PC-9 (cell line): ENCODE results near the gene PRKCH. TPM values are rescaled to one million over a fixed set of nuclear protein-coding genes. Genes with fewer than 3 reads are reported as not detected.
A peak's percentile ranks its signal among the peaks of the same experiment; 100 is the strongest.

Experiments used
- BruUV-seq: library from RNA; stranded (reverse); fragments of 400-500 nt; replicated peaks from 2 replicates; lab custom pipeline; 2021; lab: Mats Ljungman, UMichigan
- CTCF ChIA-PET: fragments of 300-600 bp; sonication (Branson Sonifier 250); formaldehyde crosslinking; loops from one replicate; lab custom pipeline; 2022; ENCODE audit warnings: antibody characterized with exemption; lab: Charles Lee
- POLR2A ChIA-PET: fragments of 300-600 bp; sonication (Branson Sonifier 250); formaldehyde crosslinking; loops from one replicate; lab custom pipeline; 2022; ENCODE audit warnings: antibody characterized with exemption; ENCODE audit not compliant: unreplicated experiment; lab: Charles Lee
- DNase-seq, 2 experiments: peaks; one replicate each; pipeline versions ENCODE4 v3.0.0 to v3.0.0-alpha.2; 2015 to 2022; ENCODE audit warnings: mixed read lengths in 1 of 2
- H2AFZ ChIP-seq: fragments of 200-600 bp; sonication (generic); 2 replicates; pipeline ENCODE4 v1.8.1; 2017; ENCODE audit warnings: antibody characterized with exemption
- H3F3A ChIP-seq: fragments of 200-600 bp; sonication (generic); 2 replicates; pipeline ENCODE4 v1.8.1; 2017; ENCODE audit warnings: antibody characterized with exemption, mild to moderate bottlenecking, low read depth; ENCODE audit not compliant: insufficient read depth
- H3K27ac ChIP-seq: fragments of 200-600 bp; sonication (generic); 2 replicates; pipeline ENCODE4 v1.6.1; 2016; ENCODE audit warnings: mixed run types
- H3K27me3 ChIP-seq: fragments of 200-600 bp; sonication (generic); 2 replicates; pipeline ENCODE4 v1.6.1; 2016; ENCODE audit warnings: low read depth, mixed run types; ENCODE audit not compliant: insufficient read depth
- H3K36me3 ChIP-seq: fragments of 200-600 bp; sonication (generic); 2 replicates; pipeline ENCODE4 v1.6.1; 2016; ENCODE audit warnings: low read depth, mixed run types
- H3K4me1 ChIP-seq: fragments of 200-600 bp; sonication (generic); replicated peaks from 2 replicates; pipeline ENCODE4 v1.6.1; 2016; ENCODE audit warnings: mixed run types; ENCODE audit not compliant: insufficient read depth
- H3K4me2 ChIP-seq: fragments of 200-600 bp; sonication (generic); 2 replicates; pipeline ENCODE4 v1.6.1; 2017; ENCODE audit warnings: mixed run types
- H3K4me3 ChIP-seq: fragments of 200-600 bp; sonication (generic); 2 replicates; pipeline ENCODE4 v1.6.1; 2016; ENCODE audit warnings: mixed run types
- H3K79me2 ChIP-seq: fragments of 200-600 bp; sonication (generic); 2 replicates; pipeline ENCODE4 v1.6.1; 2017; ENCODE audit warnings: low read depth, mixed run types
- H3K9me2 ChIP-seq: fragments of 200-600 bp; sonication (generic); 2 replicates; pipeline ENCODE4 v1.8.1; 2017; ENCODE audit warnings: mild to moderate bottlenecking; ENCODE audit not compliant: insufficient read depth
- H3K9me3 ChIP-seq: fragments of 200-600 bp; sonication (generic); 2 replicates; pipeline ENCODE4 v1.8.1; 2016; ENCODE audit warnings: low read depth; ENCODE audit not compliant: insufficient read depth
- H4K20me1 ChIP-seq: fragments of 200-600 bp; sonication (generic); 2 replicates; pipeline ENCODE4 v1.8.1; 2017; ENCODE audit not compliant: insufficient read depth
- EZH2 ChIP-seq: fragments of 200-600 bp; sonication (generic); IDR thresholded peaks from 2 replicates; pipeline ENCODE4 v1.8.0; 2017; ENCODE audit warnings: antibody characterized with exemption, low read depth
- intact Hi-C: fragments of 100-400 bp; cut with micrococcal nuclease; formaldehyde crosslinking; loops from one replicate; pipeline ENCODE4 v1.10.0; 2022; ENCODE audit not compliant: unreplicated experiment
- total RNA-seq: library from RNA; stranded (reverse); gene quantifications from 2 replicates; pipeline ENCODE4 v1.2.3, GENCODE V29; 2021
- TF ChIP-seq, protein P1 (sequence below): fragments of 200-600 bp; sonication (generic); conservative IDR thresholded peaks from 2 replicates; pipeline ENCODE4 v1.6.1; 2017; ENCODE audit warnings: mixed run types, antibody characterized with exemption, mild to moderate bottlenecking, moderate library complexity

The PRKCH gene
- total RNA-seq, 1 experiment from 2014 or later = 32.4 TPM

DNA sequence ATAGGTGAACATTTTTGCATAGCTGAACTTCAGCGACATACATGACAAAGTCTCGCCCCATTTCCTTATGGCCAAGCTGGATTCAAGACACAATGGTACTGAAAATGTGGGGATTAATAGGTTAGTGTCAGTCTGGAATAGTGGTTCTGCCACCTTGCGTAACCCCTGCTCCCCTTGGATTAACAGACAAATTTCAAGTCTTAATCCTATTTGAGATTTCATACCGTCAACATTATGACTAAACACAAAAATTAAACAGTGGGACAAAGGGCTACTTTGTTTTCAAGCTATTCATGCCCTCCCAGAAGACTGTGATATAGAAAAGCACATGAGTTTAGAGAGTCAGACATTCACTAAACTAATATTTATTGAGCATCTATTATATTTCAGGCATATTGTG is 235.1 kb downstream of the PRKCH start:
- peaks cover 4% of the 10 kb centered on the region; the same call in 1 of the 2 replicates for H3K9me3 ChIP-seq
- no peaks in the 10 kb centered on the region for H4K20me1 ChIP-seq
- H3K4me2 ChIP-seq = 0 out of 2 replicates have a peak overlapping the region, but pooled peaks have one; percentile 66
- ChIA-PET CTCF (no interaction called here), POLR2A (interaction anchor here (0.6 kb wide), 1 partner anchor 10 kb away, joined by 3 read pairs; no protein-coding TSS in a partner anchor)
- intact Hi-C loops = no loop called here
- DNase-seq = no peak
- peaks cover 79% of the 10 kb centered on the region for H3K4me1 ChIP-seq
- H3F3A ChIP-seq = peaks cover 73% of the 10 kb centered on the region
- no peaks in the 10 kb centered on the region for H3K27me3 ChIP-seq
- no TSS peak for BruUV-seq
- no peak overlapping the region for H3K4me3 ChIP-seq
- peak overlapping the region; percentile 97 for H3K27ac ChIP-seq
- H2AFZ ChIP-seq = no peak overlapping the region
- H3K79me2 ChIP-seq = peaks cover 2% of the 10 kb centered on the region; the same call in 1 of the 2 replicates
- TF ChIP-seq EZH2 = no peak
- TF ChIP-seq, protein P1, sequence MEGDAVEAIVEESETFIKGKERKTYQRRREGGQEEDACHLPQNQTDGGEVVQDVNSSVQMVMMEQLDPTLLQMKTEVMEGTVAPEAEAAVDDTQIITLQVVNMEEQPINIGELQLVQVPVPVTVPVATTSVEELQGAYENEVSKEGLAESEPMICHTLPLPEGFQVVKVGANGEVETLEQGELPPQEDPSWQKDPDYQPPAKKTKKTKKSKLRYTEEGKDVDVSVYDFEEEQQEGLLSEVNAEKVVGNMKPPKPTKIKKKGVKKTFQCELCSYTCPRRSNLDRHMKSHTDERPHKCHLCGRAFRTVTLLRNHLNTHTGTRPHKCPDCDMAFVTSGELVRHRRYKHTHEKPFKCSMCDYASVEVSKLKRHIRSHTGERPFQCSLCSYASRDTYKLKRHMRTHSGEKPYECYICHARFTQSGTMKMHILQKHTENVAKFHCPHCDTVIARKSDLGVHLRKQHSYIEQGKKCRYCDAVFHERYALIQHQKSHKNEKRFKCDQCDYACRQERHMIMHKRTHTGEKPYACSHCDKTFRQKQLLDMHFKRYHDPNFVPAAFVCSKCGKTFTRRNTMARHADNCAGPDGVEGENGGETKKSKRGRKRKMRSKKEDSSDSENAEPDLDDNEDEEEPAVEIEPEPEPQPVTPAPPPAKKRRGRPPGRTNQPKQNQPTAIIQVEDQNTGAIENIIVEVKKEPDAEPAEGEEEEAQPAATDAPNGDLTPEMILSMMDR = no peak
- no peaks in the 10 kb centered on the region for H3K36me3 ChIP-seq
- H3K9me2 ChIP-seq = no peaks in the 10 kb centered on the region

DNA sequence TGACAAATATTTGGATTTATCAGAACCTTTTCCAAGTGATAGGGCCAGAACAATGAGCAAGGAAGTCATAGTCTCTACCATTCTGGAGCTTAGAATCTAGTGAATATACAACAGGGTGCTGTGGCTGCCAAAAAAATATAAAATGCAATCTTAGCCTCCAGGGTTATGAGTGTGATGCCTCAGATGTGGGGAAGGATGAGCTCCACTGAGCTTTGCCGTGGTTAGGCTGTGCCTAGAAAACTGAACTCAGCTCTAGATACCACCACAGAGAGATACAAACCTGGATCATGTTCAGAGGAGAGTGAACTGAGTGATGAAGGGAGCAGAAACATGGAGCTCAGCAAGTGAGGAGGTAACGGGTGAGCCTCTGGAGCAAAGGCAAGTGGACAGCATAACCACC is 235.9 kb downstream of the PRKCH start:
- H3F3A ChIP-seq = peaks cover 74% of the 10 kb centered on the region
- intact Hi-C loops = no loop called here
- no peak overlapping the region for H3K4me3 ChIP-seq
- POLR2A ChIA-PET = no interaction called here
- no peaks in the 10 kb centered on the region for H3K9me2 ChIP-seq
- peaks cover 4% of the 10 kb centered on the region; the same call in 1 of the 2 replicates for H3K9me3 ChIP-seq
- H4K20me1 ChIP-seq = no peaks in the 10 kb centered on the region
- CTCF ChIA-PET = no interaction called here
- H3K36me3 ChIP-seq = no peaks in the 10 kb centered on the region
- DNase-seq = no peak
- no peak overlapping the region for H2AFZ ChIP-seq
- peaks cover 80% of the 10 kb centered on the region for H3K4me1 ChIP-seq
- no TSS peak for BruUV-seq
- H3K79me2 ChIP-seq = peaks cover 2% of the 10 kb centered on the region
- no peaks in the 10 kb centered on the region for H3K27me3 ChIP-seq
- H3K4me2 ChIP-seq = no peak overlapping the region
- peak overlapping the region; percentile 97; the same call in 1 of the 2 replicates for H3K27ac ChIP-seq
- TF ChIP-seq, protein P1 = no peak
- no peak for TF ChIP-seq EZH2

DNA sequence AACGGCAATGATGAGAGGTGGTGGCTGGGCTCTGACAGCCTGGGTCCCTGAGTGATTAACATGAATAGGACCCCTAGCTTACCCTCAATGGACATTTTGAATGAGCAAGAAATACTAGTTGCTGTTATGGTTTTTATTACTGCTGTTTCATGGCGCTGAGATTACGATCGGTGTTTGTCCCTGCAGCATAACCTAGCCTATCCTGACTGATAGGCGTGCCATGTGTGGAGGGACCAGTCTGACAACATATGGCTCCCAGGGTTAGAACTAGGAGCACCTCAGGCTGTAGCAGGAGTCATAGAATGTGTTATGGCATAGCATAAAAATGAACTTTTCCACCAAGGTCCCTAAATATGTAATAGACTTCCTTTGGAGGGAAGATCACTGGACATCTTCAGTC is 236.5 kb downstream of the PRKCH start:
- CTCF ChIA-PET = no interaction called here
- Histone ChIP-seq H3K27ac (no peak overlapping the region), H3K4me1 (peaks cover 79% of the 10 kb centered on the region), H3K4me2 (no peak overlapping the region), H3F3A (peaks cover 73% of the 10 kb centered on the region), H3K9me3 (peaks cover 4% of the 10 kb centered on the region; the same call in 1 of the 2 replicates), H3K9me2 (no peaks in the 10 kb centered on the region), H3K79me2 (peaks cover 2% of the 10 kb centered on the region), H3K27me3 (no peaks in the 10 kb centered on the region), H3K4me3 (no peak overlapping the region), H4K20me1 (no peaks in the 10 kb centered on the region), H2AFZ (no peak overlapping the region), H3K36me3 (no peaks in the 10 kb centered on the region)
- TF ChIP-seq EZH2 = no peak
- TF ChIP-seq, protein P1 = no peak
- POLR2A ChIA-PET = no interaction called here
- DNase-seq = no peak
- no TSS peak for BruUV-seq
- intact Hi-C loops = no loop called here
